Muscle layer of duodenum (tissue), 2 donors: ENCODE measurements around the gene APOE.
"Not testable (repeated sequence)": the region's sequence is repeated elsewhere in the genome, so short reads cannot be mapped to it uniquely, and the experiment has no call there.

Experiments
- H3K27ac ChIP-seq: one replicate; pipeline ENCODE4 v1.7.0; 2013; ENCODE audit warnings: mild to moderate bottlenecking, low read length
- H3K27me3 ChIP-seq: one replicate; pipeline ENCODE4 v1.7.0; 2013; ENCODE audit warnings: low read depth, mild to moderate bottlenecking, control low read depth, low read length
- H3K36me3 ChIP-seq, 2 donors: one replicate each; pipeline ENCODE4 v1.7.0; 2013; ENCODE audit warnings: low read length in 2 of 2, control low read depth in 1 of 2, mild to moderate bottlenecking in 1 of 2; ENCODE audit not compliant: insufficient read depth in 2 of 2, control insufficient read depth in 1 of 2
- H3K4me1 ChIP-seq, 2 donors: one replicate each; pipeline ENCODE4 v1.7.0; 2013; ENCODE audit warnings: low read length in 2 of 2, mild to moderate bottlenecking in 2 of 2, control low read depth in 1 of 2, moderate library complexity in 1 of 2; ENCODE audit not compliant: insufficient read depth in 2 of 2, control insufficient read depth in 1 of 2
- H3K4me3 ChIP-seq, 2 donors: one replicate each; pipeline ENCODE4 v1.7.0; 2013; ENCODE audit warnings: low read length in 2 of 2, low read depth in 1 of 2, mild to moderate bottlenecking in 1 of 2
- H3K9me3 ChIP-seq, 2 donors: one replicate each; pipeline ENCODE4 v1.7.0; 2013; ENCODE audit warnings: low read length in 2 of 2, control low read depth in 1 of 2, mild to moderate bottlenecking in 1 of 2; ENCODE audit not compliant: control insufficient read depth in 1 of 2
- donor health status: healthy.

APOE gene

GRCh38 chr19:44874317-44874716 lies 31.3 kb upstream of the APOE start:
- H3K9me3 ChIP-seq = no peaks in the 10 kb centered on the region
- H3K27ac ChIP-seq = no peak overlapping the region
- no peak overlapping the region for H3K4me3 ChIP-seq
- H3K36me3 ChIP-seq = peaks cover 47 to 74% of the 10 kb centered on the region in 2 donors
- peaks cover 0 to 6% of the 10 kb centered on the region in 2 donors for H3K4me1 ChIP-seq
- H3K27me3 ChIP-seq = no peaks in the 10 kb centered on the region

DNA sequence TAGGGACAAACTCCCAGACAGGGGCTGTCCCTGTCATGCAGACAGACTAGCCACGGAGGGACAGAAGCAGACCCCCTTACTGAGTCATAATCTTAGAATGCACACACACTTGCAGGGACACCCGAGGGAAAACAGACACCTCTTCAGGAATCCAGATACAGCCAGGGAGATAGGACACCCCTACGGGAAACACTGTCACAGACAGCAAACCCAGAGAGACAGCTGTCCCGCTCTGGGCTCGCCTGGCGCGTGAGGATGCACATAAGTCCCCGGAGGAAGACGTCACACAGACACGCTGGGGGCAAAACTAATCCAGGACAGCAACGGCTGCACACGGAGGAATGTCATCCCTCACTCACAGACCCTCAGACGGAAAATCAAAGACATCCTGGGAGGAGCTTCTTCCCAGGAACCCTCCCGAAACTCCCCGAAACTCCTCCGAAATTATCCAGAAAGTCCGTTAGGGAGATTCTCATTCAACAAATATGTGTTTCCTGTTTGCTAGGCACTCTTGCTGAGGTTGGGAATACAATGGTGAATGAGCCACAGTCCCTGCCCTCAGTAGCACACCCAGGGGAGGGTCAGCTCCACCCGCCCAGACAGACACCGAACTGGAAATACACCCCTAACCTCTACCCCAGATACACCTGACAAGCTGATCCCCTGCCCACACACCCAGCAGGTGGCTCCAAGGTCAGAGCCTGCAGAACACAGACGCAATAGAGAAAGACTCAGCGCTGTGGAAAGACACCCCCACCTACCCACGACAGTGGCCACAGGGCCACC lies 29.7 kb upstream of the APOE start:
- Histone ChIP-seq H3K27ac (no peak overlapping the region), H3K9me3 (no peaks in the 10 kb centered on the region), H3K36me3 (peaks cover 47 to 69% of the 10 kb centered on the region in 2 donors), H3K27me3 (no peaks in the 10 kb centered on the region), H3K4me1 (no peaks in the 10 kb centered on the region), H3K4me3 (no peak overlapping the region)

DNA sequence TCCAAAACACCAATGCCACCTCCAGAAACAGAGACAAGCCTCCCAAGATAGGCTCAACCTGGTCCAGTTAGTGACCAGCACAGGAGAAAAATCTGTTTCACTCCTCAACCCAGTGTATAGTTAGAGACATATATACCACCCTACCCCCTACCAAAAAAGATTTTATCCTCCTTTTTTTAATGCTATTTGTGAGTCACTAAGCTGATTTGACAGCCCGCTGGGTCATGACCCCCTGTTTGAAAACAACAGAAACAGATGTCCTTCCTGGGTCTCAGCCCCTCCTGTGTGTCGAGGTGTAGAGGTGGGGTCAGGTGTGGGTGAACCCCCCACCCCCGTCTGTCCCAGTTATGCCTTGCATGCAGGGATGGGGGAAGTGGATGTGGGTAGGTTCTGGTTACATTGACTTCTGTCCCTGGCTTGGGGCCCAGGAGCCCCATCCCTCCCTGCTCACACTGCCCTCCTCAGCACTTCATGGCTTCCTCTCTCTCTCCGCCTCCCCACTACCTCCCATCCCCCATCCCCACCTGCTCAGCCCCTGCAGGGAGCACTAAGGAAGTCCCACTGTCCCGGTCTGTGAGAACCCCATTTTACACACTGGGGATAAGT lies 28.6 kb upstream of the APOE start:
- peaks cover 44 to 66% of the 10 kb centered on the region in 2 donors for H3K36me3 ChIP-seq
- H3K27ac ChIP-seq = no peak overlapping the region
- H3K9me3 ChIP-seq = no peaks in the 10 kb centered on the region
- H3K4me1 ChIP-seq = no peaks in the 10 kb centered on the region
- no peak overlapping the region for H3K4me3 ChIP-seq
- H3K27me3 ChIP-seq = no peaks in the 10 kb centered on the region

GRCh38 chr19:44878120-44878865 lies 27.3 kb upstream of the APOE start:
- no peaks in the 10 kb centered on the region for H3K27me3 ChIP-seq
- H3K4me3 ChIP-seq = no peak overlapping the region
- H3K27ac ChIP-seq = no peak overlapping the region
- peaks cover 36 to 59% of the 10 kb centered on the region in 2 donors for H3K36me3 ChIP-seq
- no peaks in the 10 kb centered on the region for H3K4me1 ChIP-seq
- H3K9me3 ChIP-seq = no peaks in the 10 kb centered on the region

- Histone ChIP-seq H3K36me3 (peaks cover 26 to 55% of the 10 kb centered on the region in 2 donors), H3K9me3 (no peaks in the 10 kb centered on the region), H3K27me3 (no peaks in the 10 kb centered on the region), H3K4me3 (no peak overlapping the region), H3K27ac (no peak overlapping the region), H3K4me1 (no peaks in the 10 kb centered on the region)
Measured at GRCh38 chr19:44879309-44880065, 26.1 kb upstream of the APOE start.

GRCh38 chr19:44882063-44882462 lies 23.5 kb upstream of the APOE start:
- no peak overlapping the region for H3K27ac ChIP-seq
- H3K4me3 ChIP-seq = no peak overlapping the region
- H3K9me3 ChIP-seq = no peaks in the 10 kb centered on the region
- no peaks in the 10 kb centered on the region for H3K27me3 ChIP-seq
- peaks cover 4 to 45% of the 10 kb centered on the region in 2 donors for H3K36me3 ChIP-seq
- no peaks in the 10 kb centered on the region for H3K4me1 ChIP-seq

DNA sequence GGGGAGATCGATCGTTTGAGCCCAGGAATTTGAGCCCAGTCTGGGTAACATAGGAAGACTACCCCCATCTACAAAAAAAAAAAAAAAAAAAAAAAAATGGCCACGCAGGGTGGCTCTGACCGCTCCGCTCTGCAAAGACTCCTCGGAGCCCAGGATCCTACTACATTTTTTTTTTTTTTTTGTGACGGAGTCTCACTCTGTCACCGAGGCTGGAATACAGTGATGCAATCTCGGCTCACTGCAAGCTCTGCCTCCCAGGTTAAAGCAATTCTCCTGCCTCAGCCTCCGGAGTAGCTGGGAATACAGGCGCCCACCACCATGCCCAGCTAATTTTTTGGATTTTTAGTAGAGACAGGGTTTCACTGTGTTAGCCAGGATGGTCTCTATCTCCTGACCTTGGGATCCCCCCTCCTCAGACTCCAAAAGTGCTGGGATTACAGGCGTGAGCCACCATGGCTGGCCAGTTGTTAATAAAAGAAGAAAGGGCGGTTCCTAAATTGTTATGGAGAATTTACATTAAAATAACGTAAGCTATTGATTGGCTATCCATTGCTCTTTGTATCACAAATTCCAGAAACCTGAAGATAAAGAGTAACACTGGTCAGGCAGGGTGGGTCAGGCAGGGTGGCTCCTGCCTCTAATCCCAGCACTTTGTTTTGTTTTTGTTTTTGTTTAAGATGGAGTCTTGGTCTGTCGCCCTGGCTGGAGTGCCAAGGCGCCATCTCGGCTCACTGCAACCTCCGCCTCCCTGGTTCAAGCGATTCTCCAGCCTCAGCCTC lies 22.8 kb upstream of the APOE start:
- peaks cover 3 to 38% of the 10 kb centered on the region in 2 donors for H3K36me3 ChIP-seq
- H3K4me3 ChIP-seq, H3K9me3 ChIP-seq, H3K4me1 ChIP-seq, H3K27me3 ChIP-seq, H3K27ac ChIP-seq: not testable (repeated sequence)

GRCh38 chr19:44883922-44884321 lies 21.7 kb upstream of the APOE start:
- Histone ChIP-seq H3K27me3 (no peaks in the 10 kb centered on the region), H3K4me1 (no peaks in the 10 kb centered on the region), H3K27ac (no peak overlapping the region), H3K9me3 (no peaks in the 10 kb centered on the region), H3K36me3 (peaks cover 3 to 29% of the 10 kb centered on the region in 2 donors), H3K4me3 (no peak overlapping the region)

DNA sequence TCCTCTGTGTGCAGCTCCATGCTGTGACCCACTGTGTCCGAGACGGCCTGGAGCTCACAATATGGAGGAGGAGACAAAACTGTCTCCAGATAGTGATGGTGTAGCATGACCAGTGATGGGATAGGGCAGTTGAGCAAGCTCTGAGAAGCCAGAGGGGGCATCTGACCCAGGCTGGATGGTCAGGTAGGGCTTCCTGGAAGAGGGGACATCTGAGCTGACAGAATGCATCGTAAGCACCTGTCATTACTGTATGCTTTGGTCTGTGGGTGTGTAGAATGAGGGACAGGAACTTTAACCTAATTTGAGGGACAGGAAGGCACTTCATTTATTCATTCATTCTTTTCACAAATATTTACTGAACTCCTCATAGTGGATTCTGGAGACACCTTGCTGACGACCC lies 21.0 kb upstream of the APOE start:
- no peaks in the 10 kb centered on the region for H3K9me3 ChIP-seq
- no peak overlapping the region for H3K4me3 ChIP-seq
- H3K27ac ChIP-seq = no peak overlapping the region
- H3K4me1 ChIP-seq = peaks cover under 1 to 2% of the 10 kb centered on the region in 2 donors
- peaks cover 3 to 25% of the 10 kb centered on the region in 2 donors for H3K36me3 ChIP-seq
- no peaks in the 10 kb centered on the region for H3K27me3 ChIP-seq

DNA sequence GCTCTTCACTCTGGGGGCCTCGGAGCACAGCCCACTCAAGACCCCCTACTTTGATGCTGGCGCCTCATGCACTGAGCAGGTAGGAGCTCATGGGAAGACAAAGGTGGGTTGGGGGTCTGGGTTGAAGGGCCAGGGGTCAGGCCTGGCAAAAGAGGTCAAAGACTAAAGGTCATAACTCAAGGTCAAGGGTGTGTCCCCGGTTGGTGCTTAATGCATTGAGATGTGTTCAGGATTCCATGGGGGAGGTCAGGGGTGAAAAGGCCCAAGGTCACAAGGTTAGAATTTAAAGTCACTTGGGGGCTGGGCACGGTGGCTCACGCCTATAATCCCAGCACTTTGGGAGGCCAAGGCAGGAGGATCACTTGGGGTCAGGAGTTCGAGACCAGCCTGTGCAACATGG lies 19.5 kb upstream of the APOE start:
- Histone ChIP-seq H3K4me3 (no peak overlapping the region), H3K36me3 (peaks cover 3 to 25% of the 10 kb centered on the region in 2 donors), H3K4me1 (peaks cover 6 to 8% of the 10 kb centered on the region in 2 donors), H3K27ac (no peak overlapping the region), H3K27me3 (no peaks in the 10 kb centered on the region), H3K9me3 (no peaks in the 10 kb centered on the region)
